Neuronal stem cell (in vitro differentiated cells): Measurements from ENCODE around the gene SRSF10.

Source experiments
- DNase-seq: peaks from one replicate; pipeline ENCODE4 v3.0.0-alpha.2; 2013; ENCODE audit warnings: low spot score
- H2AFZ ChIP-seq: one replicate; pipeline ENCODE4 v1.6.1; 2013; ENCODE audit warnings: mild to moderate bottlenecking, low read length, inconsistent platforms
- H2AK5ac ChIP-seq: 2 replicates; pipeline ENCODE4 v1.6.1; 2013; ENCODE audit warnings: low read depth, mild to moderate bottlenecking, inconsistent platforms, low read length, moderate library complexity, mixed read lengths
- H2BK120ac ChIP-seq: 2 replicates; pipeline ENCODE4 v1.6.1; 2013; ENCODE audit warnings: low read depth, mild to moderate bottlenecking, inconsistent platforms, low read length, moderate library complexity, mixed read lengths
- H2BK12ac ChIP-seq: one replicate; pipeline ENCODE4 v1.6.1; 2013; ENCODE audit warnings: low read length, inconsistent platforms
- H2BK15ac ChIP-seq: 2 replicates; pipeline ENCODE4 v1.6.1; 2013; ENCODE audit warnings: mild to moderate bottlenecking, low read length, inconsistent platforms, mixed read lengths
- H2BK5ac ChIP-seq: one replicate; pipeline ENCODE4 v1.6.1; 2013; ENCODE audit warnings: inconsistent platforms, mild to moderate bottlenecking, low read length, moderate library complexity
- H3K14ac ChIP-seq: one replicate; pipeline ENCODE4 v1.6.1; 2013; ENCODE audit warnings: low read length, inconsistent platforms
- H3K18ac ChIP-seq: 2 replicates; pipeline ENCODE4 v1.6.1; 2013; ENCODE audit warnings: low read length, inconsistent platforms
- H3K23ac ChIP-seq: 2 replicates; pipeline ENCODE4 v1.6.1; 2013; ENCODE audit warnings: low read depth, mild to moderate bottlenecking, mixed read lengths, low read length, inconsistent platforms; ENCODE audit not compliant: poor library complexity
- H3K27ac ChIP-seq: replicated peaks from 3 replicates; pipeline ENCODE4 v1.5.1; 2013; ENCODE audit warnings: low read length, inconsistent platforms
- H3K27me3 ChIP-seq, 3 experiments: 2 replicates each; pipeline ENCODE4 v1.6.1; 2013; ENCODE audit warnings: low read length in 3 of 3, mild to moderate bottlenecking in 2 of 3, inconsistent platforms in 1 of 3, low read depth in 1 of 3, mixed read lengths in 1 of 3, moderate library complexity in 1 of 3; ENCODE audit not compliant: control insufficient read depth in 3 of 3, insufficient read depth in 3 of 3
- H3K36me3 ChIP-seq, 2 donors: replicated peaks in 1 of 2; 2 replicates each; pipeline ENCODE4 v1.6.1; 2013; ENCODE audit warnings: low read length in 2 of 2; ENCODE audit not compliant: control insufficient read depth in 2 of 2, insufficient read depth in 2 of 2
- H3K4ac ChIP-seq: 2 replicates; pipeline ENCODE4 v1.6.1; 2013; ENCODE audit warnings: inconsistent platforms, mild to moderate bottlenecking, low read length, moderate library complexity
- H3K4me1 ChIP-seq, 2 donors: 1 replicate in 1 of 2; 2 replicates in 1 of 2; pipeline ENCODE4 v1.6.1; 2013; ENCODE audit warnings: low read length in 2 of 2, low read depth in 1 of 2; ENCODE audit not compliant: control insufficient read depth in 2 of 2, insufficient read depth in 1 of 2
- H3K4me2 ChIP-seq: one replicate; pipeline ENCODE4 v1.6.1; 2013; ENCODE audit warnings: mild to moderate bottlenecking, low read length, inconsistent platforms; ENCODE audit not compliant: insufficient read depth, poor library complexity, severe bottlenecking
- H3K4me3 ChIP-seq, 2 donors: 2 replicates each; pipeline ENCODE4 v1.5.1; 2013; ENCODE audit warnings: low read length in 2 of 2, mild to moderate bottlenecking in 2 of 2, inconsistent platforms in 1 of 2, moderate library complexity in 1 of 2
- H3K79me1 ChIP-seq: one replicate; pipeline ENCODE4 v1.6.1; 2013; ENCODE audit warnings: low read depth, mild to moderate bottlenecking, inconsistent platforms, low read length, moderate library complexity
- H3K9ac ChIP-seq: one replicate; pipeline ENCODE4 v1.6.1; 2013; ENCODE audit warnings: mild to moderate bottlenecking, low read depth, low read length, inconsistent platforms; ENCODE audit not compliant: poor library complexity
- H3K9me3 ChIP-seq, 2 donors: replicated peaks in 1 of 2; 2 replicates each; pipeline versions ENCODE3 to v1.6.1; 2013; ENCODE audit warnings: low read length in 2 of 2, mild to moderate bottlenecking in 2 of 2, inconsistent platforms in 1 of 2, low read depth in 1 of 2, mixed read lengths in 1 of 2, moderate library complexity in 1 of 2; ENCODE audit not compliant: control insufficient read depth in 2 of 2, insufficient read depth in 1 of 2
- H4K8ac ChIP-seq: one replicate; pipeline ENCODE4 v1.6.1; 2013; ENCODE audit warnings: low read depth, mild to moderate bottlenecking, inconsistent platforms, low read length, moderate library complexity
- H4K91ac ChIP-seq: one replicate; pipeline ENCODE4 v1.6.1; 2013; ENCODE audit warnings: low read length, low read depth, mild to moderate bottlenecking, inconsistent platforms; ENCODE audit not compliant: poor library complexity
- WGBS, 2 donors: extraction: QIAGEN DNeasy Blood & Tissue Kit; methylation state at CpG; one replicate each; pipeline ENCODE4 v1.1.7; 2013; ENCODE audit warnings: missing lambda C conversion rate in 2 of 2, mixed read lengths in 1 of 2; ENCODE audit not compliant: insufficient read length in 2 of 2, insufficient replicate concordance in 1 of 2; ENCODE audit errors: extremely low coverage in 2 of 2; 5-methylcytosine and 5-hydroxymethylcytosine counted together

SRSF10 gene

DNA sequence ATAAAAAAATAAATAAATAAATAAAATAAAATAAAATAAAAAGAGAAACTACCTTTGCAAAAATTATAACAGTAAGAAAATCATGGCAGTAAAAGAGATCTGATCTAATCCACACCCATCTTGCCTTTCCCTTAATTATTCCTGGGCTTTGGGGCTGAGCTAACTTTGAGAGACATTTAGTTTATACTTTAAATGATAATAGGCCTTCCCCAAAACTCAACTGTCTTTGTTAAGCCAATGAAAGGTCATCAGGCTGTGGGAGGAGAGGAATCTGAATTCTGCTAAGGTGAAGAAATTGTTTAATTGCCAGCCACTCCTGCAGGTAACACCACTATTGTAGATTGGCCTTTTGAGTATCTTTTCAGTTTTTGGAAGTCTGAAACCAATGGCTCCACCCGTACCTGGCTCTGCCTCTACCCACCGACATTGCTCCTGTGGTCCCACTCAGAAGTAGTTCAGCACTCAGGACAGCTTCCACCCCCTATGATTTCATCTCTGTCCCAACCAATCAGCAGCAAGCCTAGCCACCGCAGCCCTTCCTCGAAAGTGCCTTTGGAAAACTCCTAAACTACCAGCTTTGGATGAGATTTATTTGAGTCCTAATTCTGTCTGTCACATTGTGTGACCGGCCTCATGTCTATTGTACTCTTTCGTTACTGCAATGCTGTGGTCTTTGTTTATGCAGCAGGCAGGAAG, 43.5 kb downstream of the SRSF10 start:
- no peaks in the 10 kb centered on the region for H3K9me3 ChIP-seq
- H3K4me1 ChIP-seq, result peaks cover 0 to 2% of the 10 kb centered on the region in 2 donors
- no peak overlapping the region for H2BK5ac ChIP-seq
- no CpG with 5 or more reads among the region's 6 CpGs for WGBS, 2 donors
- H3K9ac ChIP-seq, result no peak overlapping the region
- H3K4me3 ChIP-seq, result no peak overlapping the region
- H2BK15ac ChIP-seq, result no peak overlapping the region
- no peak overlapping the region for H4K8ac ChIP-seq
- H3K79me1 ChIP-seq, result no peaks in the 10 kb centered on the region
- no peak overlapping the region for H2BK120ac ChIP-seq
- no peak overlapping the region for H2AFZ ChIP-seq
- H3K14ac ChIP-seq, result no peak overlapping the region
- no peak overlapping the region for H3K23ac ChIP-seq
- H3K18ac ChIP-seq, result no peak overlapping the region
- H3K4ac ChIP-seq, result no peak overlapping the region
- H3K27ac ChIP-seq, result no peak overlapping the region
- H4K91ac ChIP-seq, result no peak overlapping the region
- DNase-seq, result no peak
- no peak overlapping the region for H2BK12ac ChIP-seq
- no peaks in the 10 kb centered on the region for H3K27me3 ChIP-seq
- no peak overlapping the region for H2AK5ac ChIP-seq
- no peaks in the 10 kb centered on the region for H3K36me3 ChIP-seq
- no peak overlapping the region for H3K4me2 ChIP-seq

DNA sequence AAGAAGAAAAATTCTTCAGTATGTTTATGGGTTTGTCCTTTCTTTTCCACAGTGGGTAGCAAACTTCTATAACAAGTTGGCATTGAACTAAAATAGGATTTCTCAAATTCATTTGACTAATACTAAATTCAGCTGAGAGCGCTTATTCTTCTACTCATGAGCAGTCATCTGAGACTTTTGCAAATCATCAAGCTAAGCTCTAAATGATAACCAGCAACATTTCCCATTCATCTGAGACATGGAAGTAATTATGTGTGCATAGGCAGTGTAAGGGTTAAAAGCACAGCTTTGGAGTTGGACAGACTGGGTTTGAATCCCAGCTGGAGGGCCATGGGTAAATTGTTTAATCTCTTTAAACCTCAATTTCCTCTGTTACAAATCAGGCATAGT, 48.6 kb downstream of the SRSF10 start:
- H3K27ac ChIP-seq, result peak overlapping the region; percentile 52
- H2AFZ ChIP-seq, result peak overlapping the region; percentile 17
- H2BK5ac ChIP-seq, result no peak overlapping the region
- H4K91ac ChIP-seq, result no peak overlapping the region
- no peak overlapping the region for H2BK15ac ChIP-seq
- no CpG with 5 or more reads among the region's 1 CpG for WGBS, 2 donors
- no peak overlapping the region for H2BK12ac ChIP-seq
- no peak overlapping the region for H2AK5ac ChIP-seq
- no peak overlapping the region for H2BK120ac ChIP-seq
- peaks cover 0 to 4% of the 10 kb centered on the region in 2 donors for H3K4me1 ChIP-seq
- no peaks in the 10 kb centered on the region for H3K9me3 ChIP-seq
- H3K79me1 ChIP-seq, result no peaks in the 10 kb centered on the region
- no peak for DNase-seq
- H3K9ac ChIP-seq, result no peak overlapping the region
- no peaks in the 10 kb centered on the region for H3K36me3 ChIP-seq
- no peak overlapping the region for H3K14ac ChIP-seq
- H4K8ac ChIP-seq, result no peak overlapping the region
- no peak overlapping the region for H3K4me2 ChIP-seq
- H3K27me3 ChIP-seq, result no peaks in the 10 kb centered on the region
- no peak overlapping the region for H3K23ac ChIP-seq
- no peak overlapping the region for H3K4me3 ChIP-seq
- no peak overlapping the region for H3K18ac ChIP-seq
- H3K4ac ChIP-seq, result no peak overlapping the region

DNA sequence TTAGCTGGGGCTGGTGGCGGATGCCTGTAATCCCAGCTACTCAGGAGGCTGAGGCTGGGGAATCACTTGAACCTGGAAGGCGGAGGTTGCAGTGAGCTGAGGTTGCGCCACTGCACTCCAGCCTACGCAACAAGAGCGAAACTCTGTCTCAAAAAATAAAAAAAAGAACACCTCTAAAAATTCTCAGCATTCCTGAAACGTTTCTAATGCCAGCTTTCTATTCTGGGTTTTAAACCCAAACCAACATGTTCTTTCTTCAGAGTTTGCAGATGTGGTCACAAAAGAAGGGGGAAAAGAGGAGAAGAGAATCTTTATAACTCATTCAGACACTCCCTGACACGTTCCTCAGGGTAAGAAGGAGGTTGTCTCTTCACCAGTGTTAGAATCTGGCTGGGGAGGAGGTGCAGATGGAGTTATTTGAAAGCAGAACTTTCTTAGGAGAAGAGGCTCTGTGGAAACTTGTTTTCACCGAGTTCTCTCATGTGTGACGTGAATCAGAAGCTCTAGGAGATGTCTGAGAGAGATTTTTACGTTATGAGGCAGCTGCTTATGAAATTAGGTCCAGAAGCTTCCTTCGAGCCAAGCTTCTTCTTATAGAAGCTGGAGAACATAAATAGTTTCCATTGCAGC, 49.2 kb downstream of the SRSF10 start:
- Histone ChIP-seq H3K4me1 (peaks cover 0 to 4% of the 10 kb centered on the region in 2 donors), H3K14ac (no peak overlapping the region), H3K4ac (no peak overlapping the region), H2BK12ac (no peak overlapping the region), H3K79me1 (no peaks in the 10 kb centered on the region), H2AK5ac (no peak overlapping the region), H3K23ac (no peak overlapping the region), H3K18ac (no peak overlapping the region), H2AFZ (peak overlapping the region; percentile 17), H2BK15ac (no peak overlapping the region), H2BK5ac (no peak overlapping the region), H3K36me3 (no peaks in the 10 kb centered on the region), H3K9me3 (no peaks in the 10 kb centered on the region), H3K27ac (peak overlapping the region; percentile 52), H3K27me3 (no peaks in the 10 kb centered on the region), H2BK120ac (no peak overlapping the region), H3K4me2 (peak overlapping the region; percentile 12), H3K4me3 (no peak overlapping the region), H4K91ac (no peak overlapping the region), H4K8ac (no peak overlapping the region), H3K9ac (no peak overlapping the region)
- no CpG with 5 or more reads among the region's 11 CpGs for WGBS, 2 donors
- no peak for DNase-seq

DNA sequence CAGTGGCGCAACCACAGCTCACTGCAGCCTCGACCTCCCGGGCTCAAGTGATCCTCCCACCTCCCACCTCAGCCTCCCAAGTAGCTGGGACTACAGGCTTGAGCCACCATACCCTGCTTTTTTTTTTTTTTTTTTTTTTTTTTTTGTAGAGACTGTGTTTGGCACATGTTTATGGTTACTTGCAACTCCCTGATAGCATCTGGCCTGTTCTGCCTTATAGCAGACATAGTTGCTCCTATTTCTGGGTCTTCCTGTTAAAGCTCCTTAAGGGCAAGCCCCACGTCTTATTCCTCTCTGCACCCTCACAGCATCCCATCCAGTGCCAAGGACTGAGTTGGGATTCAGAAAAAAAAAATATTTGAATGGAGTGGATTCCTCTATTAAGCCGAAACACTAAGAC, 49.9 kb downstream of the SRSF10 start:
- DNase-seq, result no peak
- WGBS, 2 donors, result no CpG with 5 or more reads among the region's 5 CpGs
- H3K18ac ChIP-seq, result no peak overlapping the region

More for the DNA sequence above, 49.9 kb downstream of the SRSF10 start:
- Histone ChIP-seq H3K4me2 (no peak overlapping the region), H4K91ac (no peak overlapping the region), H3K4me1 (peaks cover 0 to 4% of the 10 kb centered on the region in 2 donors), H3K4ac (no peak overlapping the region), H3K9ac (no peak overlapping the region), H3K14ac (no peak overlapping the region), H3K27ac (no peak overlapping the region), H2BK15ac (no peak overlapping the region), H2BK12ac (no peak overlapping the region), H3K79me1 (no peaks in the 10 kb centered on the region), H3K23ac (no peak overlapping the region), H2AFZ (no peak overlapping the region), H2BK120ac (no peak overlapping the region), H3K4me3 (no peak overlapping the region), H2AK5ac (no peak overlapping the region), H4K8ac (no peak overlapping the region), H2BK5ac (no peak overlapping the region), H3K9me3 (no peaks in the 10 kb centered on the region), H3K27me3 (no peaks in the 10 kb centered on the region), H3K36me3 (no peaks in the 10 kb centered on the region)
